Measurements from ENCODE around the gene PDE4B.

- TF ChIP-seq CREB1 (IDR thresholded peaks at IDR 0.05; ENCODE audit: low read depth) (no peak), HSF1 (IDR thresholded peaks at IDR 0.05; ENCODE audit: low read depth, low read length) (no peak), KDM1A (IDR thresholded peaks at IDR 0.05; ENCODE audit: borderline replicate concordance) (no peak), EZH2 (IDR thresholded peaks at IDR 0.05; ENCODE audit: borderline replicate concordance, control insufficient read depth, low read depth, low read length) (no peak), TAF1 (IDR thresholded peaks at IDR 0.05; ENCODE audit: borderline replicate concordance, low read depth, low read length) (no peak), CTCF (IDR thresholded peaks at IDR 0.05 in 2 of 3, conservative IDR thresholded peaks at IDR 0.05 in 1 of 3; ENCODE audit: control insufficient read depth in 2 of 3, extremely low read depth in 1 of 3, insufficient read depth in 1 of 3, low read depth in 3 of 3, low read length in 3 of 3) (no peak), NBN (IDR thresholded peaks at IDR 0.05) (no peak), CHD4 (IDR thresholded peaks at IDR 0.05) (no peak)
Observed at GRCh38 chr1:65894738-65895605, 102.3 kb downstream of the PDE4B start.

All from GM12878 (cell line).